GM19468 (cell line): ENCODE results near the gene BPIFB4.

ENCODE experiments used
- ATAC-seq: cut with Tn5 transposase; IDR thresholded peaks from one replicate; pipeline ENCODE4 v1.9.1; 2021; ENCODE audit warnings: mild to moderate bottlenecking, moderate library complexity, moderate number of reproducible peaks; ENCODE audit not compliant: unreplicated experiment; ENCODE audit errors: extremely low read depth

Gene BPIFB4

GRCh38 chr20:33059741-33060390, 19.6 kb upstream of the BPIFB4 start:
- no peak for ATAC-seq

DNA sequence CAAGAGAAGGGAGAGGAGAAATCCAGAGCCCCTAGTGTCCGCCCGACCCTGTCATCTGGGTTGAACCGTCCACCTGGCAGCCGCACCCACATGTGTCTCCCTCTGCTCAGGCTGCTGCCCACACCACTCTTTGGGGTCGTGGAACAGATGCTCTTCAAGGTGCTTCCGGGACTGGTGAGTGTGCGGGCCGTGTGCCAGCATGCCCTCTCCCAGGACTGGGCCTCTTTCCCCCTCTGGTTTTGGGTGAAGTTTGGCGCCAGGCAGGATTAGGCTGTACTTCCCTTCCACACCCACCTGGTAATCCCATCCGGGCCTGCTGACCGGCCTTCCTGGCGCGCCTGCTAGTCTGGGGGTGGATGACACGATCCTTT, 17.8 kb upstream of the BPIFB4 start:
- no peak for ATAC-seq

DNA sequence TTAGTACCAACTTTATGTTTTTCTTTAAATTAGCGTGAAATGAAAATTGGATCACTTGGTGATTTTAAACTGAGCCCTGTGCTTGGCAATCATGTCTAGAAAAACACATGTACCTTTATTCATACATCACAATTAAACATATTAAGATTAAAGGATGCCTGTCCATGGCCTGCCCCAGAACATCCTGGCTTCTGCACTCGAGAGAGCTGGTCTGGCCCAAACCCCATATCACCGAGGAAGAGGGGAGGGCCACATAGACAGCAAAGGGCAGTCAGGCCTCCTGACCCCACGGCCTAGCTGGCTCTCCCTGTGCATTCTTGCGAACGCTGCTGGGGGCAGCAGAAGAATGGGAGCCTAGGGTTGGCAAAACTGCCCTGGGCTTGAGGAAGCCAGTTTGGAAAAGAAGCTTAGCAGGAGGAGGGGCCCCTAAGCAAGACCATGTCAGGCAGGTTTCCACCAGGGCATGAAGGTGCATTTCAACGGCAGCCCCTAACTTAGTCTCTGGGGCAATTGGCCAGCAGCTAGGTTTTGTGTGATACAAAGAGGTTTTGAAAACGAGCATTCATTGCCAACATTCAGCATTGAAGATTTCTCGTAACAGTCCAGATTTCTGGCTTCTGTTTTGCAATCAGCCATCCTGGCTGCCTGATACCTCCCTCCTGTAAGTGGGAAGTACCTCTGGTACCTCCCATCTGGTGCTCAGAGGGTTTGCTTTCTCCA, 17.2 kb upstream of the BPIFB4 start:
- no peak for ATAC-seq

GRCh38 chr20:33062825-33063149, 16.7 kb upstream of the BPIFB4 start:
- no peak for ATAC-seq

- no peak for ATAC-seq
Measured at GRCh38 chr20:33063271-33063670, 16.2 kb upstream of the BPIFB4 start.

DNA sequence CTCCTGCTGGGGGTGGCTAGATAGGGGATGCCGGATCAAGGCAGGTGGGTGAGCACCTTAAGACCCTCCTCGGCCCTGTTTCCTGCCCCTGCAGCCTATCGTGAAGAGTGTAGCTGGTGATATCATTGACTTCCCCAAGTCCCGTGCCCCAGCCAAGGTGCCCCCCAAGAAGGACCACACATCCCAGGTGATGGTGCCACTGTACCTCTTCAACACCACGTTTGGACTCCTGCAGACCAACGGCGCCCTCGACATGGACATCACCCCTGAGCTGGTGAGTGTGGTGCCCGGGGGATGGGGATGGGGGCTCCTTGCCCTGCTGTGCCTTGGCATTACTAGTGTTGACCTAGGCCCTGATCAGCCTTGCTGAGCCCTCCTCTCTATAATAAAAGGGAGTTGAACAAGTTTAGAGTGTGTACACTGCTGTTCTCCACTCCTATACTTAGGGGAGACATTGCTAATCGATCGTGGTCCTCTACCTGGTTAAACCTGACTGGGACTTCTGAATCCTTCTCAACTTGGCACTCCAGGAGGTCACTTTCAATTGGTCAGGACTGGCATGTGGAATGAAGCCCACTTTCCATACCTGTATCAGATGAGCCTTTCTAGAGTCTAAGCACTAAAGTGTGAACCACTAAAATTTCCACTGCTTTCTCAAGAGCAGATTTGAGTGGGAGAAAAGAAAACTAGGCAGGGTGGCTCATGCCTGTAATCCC, 14.7 kb upstream of the BPIFB4 start:
- no peak for ATAC-seq

DNA sequence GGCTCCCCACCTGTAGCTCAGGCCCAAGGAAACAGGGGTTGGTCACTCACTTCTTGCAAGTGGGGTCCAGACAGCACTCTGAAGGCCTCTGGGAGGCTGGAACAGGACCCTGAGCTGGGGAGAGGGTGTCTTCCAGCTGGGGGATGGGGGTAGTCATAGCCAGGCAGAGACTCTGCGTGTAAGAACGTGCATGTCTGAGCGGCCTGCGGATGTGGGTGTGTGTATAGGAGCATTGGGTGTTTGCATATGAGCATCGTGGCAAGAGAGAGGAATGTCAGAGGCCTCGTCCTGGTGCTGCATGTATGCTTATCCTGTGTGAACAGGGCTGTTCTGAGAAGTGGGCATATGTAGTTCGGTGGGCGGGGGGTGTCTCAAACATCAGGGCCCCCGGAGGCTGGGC, 13.7 kb upstream of the BPIFB4 start:
- no peak for ATAC-seq

- no peak for ATAC-seq
Measured at GRCh38 chr20:33067806-33068205, 11.6 kb upstream of the BPIFB4 start.

DNA sequence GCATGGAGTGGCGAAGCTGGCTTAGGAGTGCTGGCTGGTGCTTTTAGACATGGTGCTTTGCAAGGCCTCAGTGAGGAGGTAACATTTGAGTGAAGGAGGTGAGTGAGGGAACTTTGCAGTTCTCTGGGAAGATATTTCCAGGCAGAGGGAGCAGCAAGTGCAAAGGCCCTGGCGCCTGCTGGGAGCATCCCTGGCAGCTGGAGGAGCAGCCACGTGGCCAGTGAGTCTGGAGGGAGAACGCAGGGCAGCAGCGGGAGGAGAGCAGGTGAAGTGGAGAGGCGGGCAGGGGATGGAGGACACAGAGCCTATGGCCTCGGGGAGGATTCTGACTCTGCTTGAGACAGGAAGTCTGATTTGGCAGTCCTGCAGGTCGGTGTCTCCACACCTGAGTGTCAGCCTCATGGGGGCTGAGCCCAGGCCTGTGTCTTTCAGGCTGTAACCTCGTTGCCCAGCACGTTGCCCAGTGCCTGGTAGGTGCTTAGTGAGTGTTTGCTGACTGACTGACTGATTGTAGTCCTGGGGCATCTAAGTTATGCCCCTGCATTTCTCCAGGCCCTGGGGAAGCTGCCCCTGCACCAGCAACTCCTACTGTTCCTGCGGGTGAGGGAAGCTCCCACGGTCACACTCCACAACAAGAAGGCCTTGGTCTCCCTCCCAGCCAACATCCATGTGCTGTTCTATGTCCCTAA, 11.0 kb upstream of the BPIFB4 start:
- no peak for ATAC-seq

DNA sequence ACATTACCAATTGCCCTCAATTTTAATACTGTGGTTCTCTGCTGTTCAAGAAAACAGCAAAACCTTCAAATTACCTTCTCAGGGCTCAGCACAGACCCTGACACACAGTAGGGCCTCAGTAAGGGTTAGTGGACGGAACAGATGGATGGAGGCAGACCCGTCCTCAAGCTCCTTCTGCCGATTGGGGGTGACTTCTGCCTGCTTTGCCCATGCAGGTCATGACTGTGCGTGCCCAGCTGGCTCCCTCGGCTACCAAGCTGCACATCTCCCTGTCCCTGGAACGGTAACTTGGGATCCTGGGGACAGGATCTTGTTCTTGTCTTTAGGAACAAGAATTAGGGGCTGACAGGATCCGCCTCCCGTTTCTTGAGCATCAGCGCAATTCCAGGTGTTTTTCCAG, 9.8 kb upstream of the BPIFB4 start:
- ATAC-seq: no peak

DNA sequence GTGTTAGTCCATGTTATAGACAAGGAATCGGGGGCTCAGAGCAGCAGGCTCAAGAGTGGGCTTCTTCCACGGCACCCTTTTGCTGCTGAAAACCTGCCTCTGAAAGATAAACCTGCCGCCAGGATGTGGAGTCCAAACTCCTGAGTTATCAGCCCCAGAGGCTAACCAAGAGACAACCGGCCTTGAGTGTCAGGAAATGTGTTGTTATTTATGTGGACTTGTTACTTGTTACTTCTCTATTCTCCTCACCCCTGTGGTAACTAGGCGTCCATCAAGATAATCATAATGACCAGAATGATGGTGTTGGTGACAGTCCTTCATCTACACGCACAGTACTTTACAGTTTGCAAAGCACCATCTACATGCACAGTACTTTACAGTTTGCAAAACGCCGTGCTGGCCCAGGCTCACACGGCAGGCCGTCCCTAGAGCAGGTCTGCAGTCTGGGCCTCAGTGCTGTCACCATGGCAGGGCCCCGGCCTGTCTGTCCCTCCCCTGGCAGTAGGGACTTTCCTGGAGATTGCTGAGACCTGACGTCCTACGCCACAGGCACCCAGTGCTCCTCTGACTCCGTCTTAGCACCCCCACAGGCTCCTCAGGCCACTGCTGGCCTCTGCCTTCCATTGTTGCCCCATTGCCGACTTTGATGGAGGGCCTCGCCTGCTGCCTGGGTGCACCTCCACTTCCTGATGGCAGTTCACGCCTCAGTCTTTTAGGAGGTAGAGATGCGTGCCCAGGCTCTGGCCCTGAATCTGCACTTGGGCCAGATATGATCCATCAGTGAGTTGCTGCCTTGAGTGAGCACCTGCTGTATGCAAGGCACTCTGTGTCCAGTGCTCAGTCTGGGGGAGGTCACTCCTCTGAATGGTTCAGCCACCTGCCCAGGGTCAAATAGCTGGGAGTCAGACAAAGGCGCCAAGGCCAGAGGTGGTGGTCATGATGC, 9.1 kb upstream of the BPIFB4 start:
- ATAC-seq: no peak

GRCh38 chr20:33071198-33071597, 8.2 kb upstream of the BPIFB4 start:
- ATAC-seq: no peak

GRCh38 chr20:33072362-33072761, 7.1 kb upstream of the BPIFB4 start:
- ATAC-seq: no peak

GRCh38 chr20:33072813-33073212, 6.6 kb upstream of the BPIFB4 start:
- ATAC-seq: no peak

GRCh38 chr20:33074675-33075074, 4.8 kb upstream of the BPIFB4 start:
- ATAC-seq: no peak

DNA sequence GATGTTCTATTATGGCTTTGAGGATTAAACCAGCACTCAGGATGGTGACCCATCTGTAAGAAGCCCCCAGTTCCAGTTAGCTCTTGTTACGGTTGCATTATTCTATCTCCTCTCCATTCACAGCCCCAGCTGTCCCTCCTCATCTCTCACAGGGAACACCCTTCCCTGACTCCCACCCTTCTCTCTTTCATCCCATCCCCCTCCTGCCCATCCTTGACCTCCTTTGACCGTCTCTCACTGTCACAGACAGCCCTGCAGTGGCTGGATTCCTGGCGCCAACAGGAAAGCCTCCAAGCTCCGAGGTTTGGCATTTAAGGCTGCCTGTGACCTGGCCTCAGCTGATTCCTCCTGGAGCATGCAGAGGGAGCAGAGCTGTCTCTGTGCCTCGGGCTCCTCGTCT, 4.2 kb upstream of the BPIFB4 start:
- ATAC-seq: no peak

DNA sequence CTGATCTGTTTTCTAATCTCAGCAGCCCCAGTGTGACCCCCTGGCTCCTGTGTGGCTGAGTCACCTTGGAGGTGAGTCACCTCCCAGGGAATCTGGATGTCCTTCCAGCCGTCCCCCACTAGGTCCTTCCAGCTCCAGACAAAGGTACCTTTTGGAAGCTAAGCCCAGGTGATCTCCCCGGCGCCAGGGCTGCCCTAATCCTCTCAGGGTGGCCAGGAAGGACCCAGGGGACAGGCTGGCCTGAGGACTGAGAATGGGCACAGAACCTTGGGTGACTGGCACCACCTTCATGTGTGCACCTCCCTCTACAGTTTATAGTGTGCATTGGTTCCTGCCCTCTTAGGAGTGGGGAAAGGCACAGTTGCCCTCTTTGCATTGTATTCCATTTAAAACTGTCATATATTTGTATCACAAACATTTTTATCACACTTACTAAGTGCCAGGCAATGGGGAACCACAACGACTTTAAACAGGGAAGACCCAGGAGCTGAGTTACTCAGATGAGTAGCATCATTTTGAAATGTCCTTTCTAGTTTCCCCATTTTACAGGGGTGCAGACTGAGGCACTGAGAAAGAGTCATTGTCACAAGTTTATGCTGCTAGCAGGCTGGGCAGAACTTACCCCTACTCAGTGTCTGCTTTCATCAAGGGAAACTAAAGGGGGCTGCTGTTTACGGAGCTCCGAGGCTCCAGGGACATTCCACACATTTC, 2.6 kb upstream of the BPIFB4 start:
- ATAC-seq: no peak

DNA sequence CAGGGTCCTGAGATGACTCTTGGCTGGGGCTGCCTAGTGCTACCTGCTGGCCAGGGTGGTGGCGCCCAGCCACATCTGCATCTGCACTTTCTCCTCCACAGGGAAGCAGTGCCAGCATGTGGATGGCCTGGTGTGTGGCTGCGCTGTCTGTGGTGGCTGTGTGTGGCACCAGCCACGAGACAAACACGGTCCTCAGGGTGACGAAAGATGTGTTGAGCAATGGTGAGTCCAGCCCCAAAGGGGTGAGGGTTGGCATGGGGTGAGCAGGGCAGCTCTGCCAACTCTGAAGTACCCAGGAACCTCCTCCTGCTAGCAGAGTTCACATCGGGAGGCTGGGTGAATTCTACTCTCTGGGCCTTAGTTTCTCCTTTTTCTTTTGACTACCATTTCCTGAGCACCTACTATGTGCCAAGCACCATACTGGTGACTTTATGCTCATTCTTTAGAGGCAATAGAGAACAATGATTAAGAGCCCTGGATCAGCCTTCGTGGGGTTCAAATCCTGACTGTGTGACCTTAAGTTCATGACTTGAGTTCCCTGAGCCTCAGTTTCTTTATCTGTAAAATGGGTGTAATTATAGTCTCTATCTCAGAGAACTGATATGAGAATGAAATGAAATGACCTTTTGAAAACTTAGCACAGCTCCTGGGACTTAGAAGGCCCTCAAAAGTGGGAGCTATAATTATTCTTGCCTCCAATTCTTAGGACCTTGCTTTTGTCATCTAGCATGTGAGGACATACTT, 2.1 kb downstream of the BPIFB4 start:
- no peak for ATAC-seq

- no peak for ATAC-seq
Measured at GRCh38 chr20:33082546-33082945, 3.1 kb downstream of the BPIFB4 start.
